ENCODE data around the gene TMEM217. TPM values are rescaled to one million over a fixed set of nuclear protein-coding genes. Genes with fewer than 3 reads are reported as not detected.

TMEM217 gene
- total and polyA plus RNA-seq, 2 of the 8 experiments (the other 6 are each of a cell fraction or from before 2014, with no cell fraction given), result 0.60 to 1.1 TPM

- no peak overlapping the region for H3K4me2 ChIP-seq (ENCODE audit: insufficient read depth in 1 of 2, low read depth in 2 of 2, low read length in 2 of 2)
- H4K5ac ChIP-seq (ENCODE audit: insufficient read length, low read depth, low read length), result no peak overlapping the region
- H3K23me2 ChIP-seq (ENCODE audit: low read depth, low read length), result no peaks in the 10 kb centered on the region
- H3K56ac ChIP-seq (replicated peaks; ENCODE audit: insufficient read length, low read depth, low read length), result no peak overlapping the region
- H3K4me3 ChIP-seq (ENCODE audit: extremely low read depth in 1 of 4, insufficient read depth in 2 of 4, low read depth in 3 of 4, low read length in 4 of 4), result no peak overlapping the region
- H3K23ac ChIP-seq (ENCODE audit: insufficient read length), result no peak overlapping the region
- H3K79me2 ChIP-seq (ENCODE audit: control insufficient read depth in 1 of 2, insufficient read depth in 2 of 2, low read length in 2 of 2), result no peaks in the 10 kb centered on the region
- no peak overlapping the region for H4K91ac ChIP-seq (replicated peaks; ENCODE audit: insufficient read length, low read length)
- no peaks in the 10 kb centered on the region for H3K4me1 ChIP-seq (replicated peaks in 1 of 4; ENCODE audit: control insufficient read depth in 3 of 4, insufficient read depth in 4 of 4, low read length in 3 of 4)
- H2AFZ ChIP-seq (ENCODE audit: low read length), result no peak overlapping the region
- no peak overlapping the region for H2AK5ac ChIP-seq (ENCODE audit: low read depth, low read length)
- no peak for TF ChIP-seq SIRT6 (IDR thresholded peaks at IDR 0.05; ENCODE audit: low read length)
- no peak for TF ChIP-seq RBBP5 (IDR thresholded peaks at IDR 0.05; ENCODE audit: borderline replicate concordance, low read depth, low read length)
- no peak for TF ChIP-seq SRF (IDR thresholded peaks at IDR 0.05; ENCODE audit: low read depth, low read length)
- TF ChIP-seq BRCA1 (IDR thresholded peaks at IDR 0.05; ENCODE audit: low read depth, low read length), result no peak
- no peak for TF ChIP-seq KDM5A (IDR thresholded peaks at IDR 0.05; ENCODE audit: low read length)
- TF ChIP-seq GTF2F1 (IDR thresholded peaks at IDR 0.05; ENCODE audit: borderline replicate concordance, low read depth, low read length), result no peak
- TF ChIP-seq EZH2 (IDR thresholded peaks at IDR 0.05; ENCODE audit: low read depth, low read length, severe bottlenecking), result no peak
- TF ChIP-seq ASH2L (IDR thresholded peaks at IDR 0.05; ENCODE audit: low read length), result no peak
- H3K4ac ChIP-seq (replicated peaks; ENCODE audit: insufficient read length, low read depth, low read length), result no peak overlapping the region
- ChIA-PET POLR2A (ENCODE audit: partially characterized antibody) (no interaction called here), CTCF (ENCODE audit: partially characterized antibody) (interaction anchor here (3.3 kb wide), 1 partner anchor 14 kb away, joined by 18 read pairs; no protein-coding TSS in a partner anchor)
- no peaks in the 10 kb centered on the region for H4K20me1 ChIP-seq (replicated peaks in 1 of 2; ENCODE audit: control insufficient read depth in 1 of 2, insufficient read depth in 2 of 2, low read length in 2 of 2)
- no peak overlapping the region for H2BK120ac ChIP-seq (replicated peaks; ENCODE audit: low read depth, low read length)
- no peak overlapping the region for H2BK12ac ChIP-seq (ENCODE audit: low read depth, low read length)
- no peak overlapping the region for H3K9ac ChIP-seq (replicated peaks in 1 of 4; ENCODE audit: extremely low read depth in 1 of 4, low read depth in 3 of 4, low read length in 3 of 4)
- H3K9me3 ChIP-seq (ENCODE audit: insufficient read depth in 2 of 2, low read depth in 1 of 2, low read length in 1 of 2), result no peaks in the 10 kb centered on the region
- no peaks in the 10 kb centered on the region for H3K79me1 ChIP-seq (ENCODE audit: low read depth, low read length)
- no peak overlapping the region for H2BK15ac ChIP-seq (ENCODE audit: low read length)
- peaks cover 0 to 23% (median 10%) of the 10 kb centered on the region in 4 experiments; a peak in 5 of 8 replicates for H3K36me3 ChIP-seq (ENCODE audit: control insufficient read depth in 2 of 4, insufficient read depth in 4 of 4, low read length in 3 of 4)
- H3K14ac ChIP-seq (ENCODE audit: insufficient read length), result no peak overlapping the region
- no peaks in the 10 kb centered on the region for H3K27me3 ChIP-seq (replicated peaks in 1 of 4; ENCODE audit: control insufficient read depth in 3 of 4, extremely low read depth in 1 of 4, insufficient read depth in 3 of 4, low read length in 3 of 4)
- no peak overlapping the region for H4K8ac ChIP-seq (ENCODE audit: extremely low read depth, insufficient read depth, low read length)
- H2BK20ac ChIP-seq (ENCODE audit: low read length), result no peak overlapping the region
- no peak overlapping the region for H2BK5ac ChIP-seq (ENCODE audit: low read depth, low read length)
- DNase-seq (ENCODE audit: low read depth in 1 of 2, low spot score in 2 of 2) (no peak), FAIRE-seq (no peak)
- 98 to 100% methylated on average over 3 to 4 of the region's 4 CpGs for WGBS, 2 experiments (ENCODE audit: extremely low coverage in 1 of 2, insufficient coverage in 1 of 2, insufficient read length in 1 of 2, insufficient replicate concordance in 2 of 2, low coverage in 1 of 2, low lambda C conversion rate in 2 of 2, missing lambda C conversion rate in 1 of 2)
- no peak overlapping the region for H3K27ac ChIP-seq (ENCODE audit: low read depth, low read length)
- H3K18ac ChIP-seq (ENCODE audit: extremely low read depth, low read length), result no peak overlapping the region
Observed at GRCh38 chr6:37299990-37300389, 42.0 kb upstream of the TMEM217 start.
